ENCODE data around the gene SPINK6.

Gene SPINK6

GRCh38 chr5:148172377-148172776 lies 30.5 kb upstream of the SPINK6 start:
- in situ Hi-C loops (cut with HindIII; ENCODE audit: low sequenced_read_pairs), result no loop called here
- no peak for TF ChIP-seq CTCF (IDR thresholded peaks at IDR 0.05; ENCODE audit: low read depth, low read length, missing control alignments)
- no peak for DNase-seq (ENCODE audit: low read depth)

GRCh38 chr5:148176480-148176879 lies 26.4 kb upstream of the SPINK6 start:
- no peak for TF ChIP-seq CTCF (IDR thresholded peaks at IDR 0.05; ENCODE audit: low read depth, low read length, missing control alignments)
- in situ Hi-C loops (cut with HindIII; ENCODE audit: low sequenced_read_pairs), result no loop called here

More at GRCh38 chr5:148172377-148172776, 30.5 kb upstream of the SPINK6 start:
- H3K4me3 ChIP-seq (ENCODE audit: low read depth, low read length), result no peak overlapping the region

GRCh38 chr5:148177207-148177606 lies 25.6 kb upstream of the SPINK6 start:
- in situ Hi-C loops (cut with HindIII; ENCODE audit: low sequenced_read_pairs), result no loop called here
- no peak for TF ChIP-seq CTCF (IDR thresholded peaks at IDR 0.05; ENCODE audit: low read depth, low read length, missing control alignments)

More at GRCh38 chr5:148176480-148176879, 26.4 kb upstream of the SPINK6 start:
- H3K4me3 ChIP-seq (ENCODE audit: low read depth, low read length), result no peak overlapping the region
- DNase-seq (ENCODE audit: low read depth), result no peak

GRCh38 chr5:148179234-148179824 lies 23.5 kb upstream of the SPINK6 start:
- peak; percentile 68 for TF ChIP-seq CTCF (IDR thresholded peaks at IDR 0.05; ENCODE audit: low read depth, low read length, missing control alignments)
- in situ Hi-C loops (cut with HindIII; ENCODE audit: low sequenced_read_pairs), result no loop called here
- peak; percentile 62 for DNase-seq (ENCODE audit: low read depth)
- H3K4me3 ChIP-seq (ENCODE audit: low read depth, low read length), result no peak overlapping the region

More at GRCh38 chr5:148177207-148177606, 25.6 kb upstream of the SPINK6 start:
- H3K4me3 ChIP-seq (ENCODE audit: low read depth, low read length), result no peak overlapping the region
- no peak for DNase-seq (ENCODE audit: low read depth)

- in situ Hi-C loops (cut with HindIII; ENCODE audit: low sequenced_read_pairs), result no loop called here
- H3K4me3 ChIP-seq (ENCODE audit: low read depth, low read length), result no peak overlapping the region
- TF ChIP-seq CTCF (IDR thresholded peaks at IDR 0.05; ENCODE audit: low read depth, low read length, missing control alignments), result no peak
- peak; percentile 83 for DNase-seq (ENCODE audit: low read depth)
Observed at GRCh38 chr5:148186248-148187003, 16.4 kb upstream of the SPINK6 start.

- no peak overlapping the region for H3K4me3 ChIP-seq (ENCODE audit: low read depth, low read length)
- no peak for DNase-seq (ENCODE audit: low read depth)
- TF ChIP-seq CTCF (IDR thresholded peaks at IDR 0.05; ENCODE audit: low read depth, low read length, missing control alignments), result no peak
- in situ Hi-C loops (cut with HindIII; ENCODE audit: low sequenced_read_pairs), result no loop called here
Observed at GRCh38 chr5:148191010-148191409, 11.8 kb upstream of the SPINK6 start.

Data from astrocyte of the cerebellum (primary cell).